ENCODE measurements around the gene SNRPB.

SNRPB gene

DNA sequence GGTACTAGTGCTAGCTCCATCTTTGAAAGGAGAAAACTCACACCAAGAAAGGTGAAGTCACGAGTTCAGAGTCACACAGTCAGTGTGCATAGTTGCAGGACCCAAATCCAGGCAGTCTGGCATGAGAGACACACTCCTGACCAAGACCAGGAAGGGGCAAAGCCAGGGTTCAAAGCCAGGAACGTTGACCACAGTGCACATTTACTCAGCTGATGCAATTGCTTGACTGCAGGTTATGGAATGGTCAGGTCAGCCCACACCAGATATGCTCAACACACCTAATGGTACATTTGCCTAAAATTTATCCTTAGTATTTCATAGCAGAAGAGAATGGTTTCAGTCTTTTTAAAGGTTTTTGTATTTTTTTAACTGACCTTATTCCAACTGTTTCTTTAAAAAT lies 52.2 kb downstream of the SNRPB start:
- DNase-seq, result no peak

DNA sequence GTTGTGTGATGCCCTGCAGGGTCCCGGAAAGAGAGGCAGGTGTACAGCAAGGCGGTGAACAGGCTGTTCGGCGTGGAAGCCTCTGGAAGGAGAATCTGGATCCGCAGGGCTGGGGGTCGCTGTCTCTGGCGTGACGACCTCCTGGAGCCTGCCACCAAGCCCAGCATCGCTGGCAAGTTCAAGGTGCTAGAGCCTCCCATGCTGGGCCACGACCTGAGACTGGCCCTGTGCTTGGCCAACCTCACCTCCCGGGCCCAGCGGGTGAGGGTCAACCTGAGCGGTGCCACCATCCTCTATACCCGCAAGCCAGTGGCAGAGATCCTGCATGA lies 53.4 kb downstream of the SNRPB start:
- DNase-seq, result no peak

DNA sequence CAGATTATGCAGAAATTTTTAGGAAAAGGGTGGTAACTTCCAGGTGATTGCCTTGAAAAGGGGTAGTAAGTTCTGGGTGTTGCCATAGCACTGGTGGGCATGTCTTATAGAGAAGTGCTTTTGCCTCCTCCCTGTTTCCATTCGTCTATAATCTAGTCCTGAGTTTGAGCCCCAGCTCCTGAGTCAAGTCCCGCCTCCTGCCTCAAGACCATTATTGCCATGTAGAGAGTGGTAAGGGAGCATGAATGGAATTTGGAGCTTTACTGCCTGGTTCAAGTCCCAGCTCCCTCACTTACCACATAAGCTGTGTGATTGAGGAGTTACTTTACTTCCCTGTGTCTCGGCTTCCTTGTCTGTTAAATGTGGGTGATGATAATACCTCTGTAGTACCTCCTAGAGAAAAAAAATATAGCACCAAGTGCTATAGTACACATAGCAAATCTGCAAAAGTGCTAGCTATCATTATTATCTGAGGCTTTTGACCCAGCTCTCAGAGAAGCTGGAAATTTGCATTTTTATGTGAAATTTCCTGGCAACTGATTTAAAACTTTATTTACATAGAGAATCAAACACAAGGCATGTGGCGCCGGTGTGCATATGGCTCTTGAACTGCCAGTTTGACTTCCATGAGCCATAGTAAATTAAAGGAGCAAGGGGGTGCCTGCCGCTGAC lies 53.9 kb downstream of the SNRPB start:
- no peak for DNase-seq

Data from inflammatory macrophage treated with lipopolysaccharide for 1 hour (primary cell).